NCI-H2196 (cell line): ENCODE data around the gene SGCD.
A peak's percentile ranks its signal among the peaks of the same experiment; 100 is the strongest.

Experiments used
- DNase-seq: peaks from one replicate; lab custom pipeline; 2025; ENCODE audit not compliant: unreplicated experiment; lab: John Stamatoyannopoulos, UW

SGCD gene

GRCh38 chr5:156498226-156498980 is 171.4 kb downstream of the SGCD start:
- no peak for DNase-seq

- no peak for DNase-seq
Observed at GRCh38 chr5:156500755-156501154, 173.8 kb downstream of the SGCD start.

DNA sequence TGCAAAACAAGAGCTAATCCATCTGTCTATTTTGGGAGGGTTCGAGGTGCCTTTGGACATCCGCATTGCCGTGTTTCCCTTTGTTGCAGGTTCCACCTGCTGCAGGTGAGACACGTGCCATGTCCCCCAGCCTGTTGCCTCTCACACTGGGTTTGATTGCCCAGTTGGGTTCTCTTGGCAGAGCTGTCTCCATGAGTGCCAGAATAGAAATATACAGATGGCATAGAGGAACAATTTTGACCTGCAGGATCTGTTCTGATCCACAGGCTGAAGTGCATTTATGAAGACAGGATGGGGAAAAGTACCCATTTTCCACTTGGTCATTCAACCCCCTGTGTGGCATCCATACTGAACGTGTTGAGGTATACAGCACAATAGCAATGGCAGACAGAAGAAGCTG is 178.1 kb downstream of the SGCD start:
- peak; percentile 27 for DNase-seq

DNA sequence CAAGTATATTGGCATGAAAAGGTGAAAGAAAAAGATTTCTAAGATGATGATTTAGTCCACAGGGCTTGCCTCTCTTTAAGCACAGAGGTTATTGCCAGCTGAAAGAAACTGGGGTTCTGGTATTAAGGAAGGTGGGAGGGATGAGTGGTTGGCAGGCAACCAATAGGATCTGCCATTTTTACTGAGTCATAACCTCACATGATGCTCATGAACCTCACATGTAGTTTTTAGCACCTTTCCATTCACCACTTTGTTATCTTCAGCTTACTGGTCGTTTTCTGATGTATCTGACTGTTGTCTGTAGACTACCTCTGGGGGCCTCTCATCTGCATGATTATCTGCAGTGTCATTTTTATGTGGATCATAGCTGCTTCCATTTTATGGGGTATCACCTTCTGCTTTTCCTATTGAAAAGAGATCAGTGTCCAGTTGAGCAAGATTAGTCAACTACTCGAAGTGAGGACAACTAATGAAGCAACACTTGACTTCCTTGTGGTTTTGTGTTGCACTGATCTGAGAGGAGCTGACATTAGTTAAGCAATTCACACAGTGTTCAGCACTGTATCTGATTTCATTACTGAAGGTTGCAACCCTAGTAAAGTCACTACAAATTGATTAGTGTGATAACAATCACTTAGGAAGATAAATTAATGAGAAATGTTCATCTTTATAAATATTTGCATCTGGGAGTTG is 186.3 kb downstream of the SGCD start:
- peak; percentile 9 for DNase-seq

GRCh38 chr5:156515121-156515520 is 188.2 kb downstream of the SGCD start:
- no peak for DNase-seq

DNA sequence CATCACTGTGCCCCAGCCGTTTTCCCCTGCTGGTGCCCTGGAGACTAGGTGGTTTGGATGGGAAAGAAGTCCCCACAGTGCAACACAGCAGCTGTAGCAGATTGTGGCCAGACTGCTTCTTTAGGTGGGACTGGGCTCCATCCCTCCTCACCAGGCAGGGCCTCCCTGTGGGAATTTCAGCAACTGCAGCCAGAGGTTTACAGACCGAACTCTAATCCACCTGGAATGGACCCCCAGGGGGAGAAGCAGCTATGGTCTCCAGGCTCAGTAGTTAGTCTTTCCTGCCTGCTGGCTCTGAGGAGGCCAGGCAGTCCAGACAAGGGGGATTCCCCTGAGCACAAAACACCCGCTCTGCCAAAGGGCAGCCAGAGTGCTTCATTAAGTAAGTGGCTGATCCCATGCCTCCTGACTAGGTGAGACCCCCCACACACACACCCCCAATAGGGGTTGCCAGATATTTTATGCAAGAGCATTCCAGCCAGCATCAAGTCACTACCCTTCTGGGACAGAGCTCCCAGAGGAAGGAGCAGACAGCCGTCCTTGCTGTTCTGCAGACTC is 188.9 kb downstream of the SGCD start:
- DNase-seq: no peak

GRCh38 chr5:156522651-156523529 is 195.9 kb downstream of the SGCD start:
- DNase-seq: no peak

- DNase-seq: no peak
Observed at GRCh38 chr5:156523607-156524006, 196.6 kb downstream of the SGCD start.

GRCh38 chr5:156526081-156526925 is 199.3 kb downstream of the SGCD start:
- no peak for DNase-seq

DNA sequence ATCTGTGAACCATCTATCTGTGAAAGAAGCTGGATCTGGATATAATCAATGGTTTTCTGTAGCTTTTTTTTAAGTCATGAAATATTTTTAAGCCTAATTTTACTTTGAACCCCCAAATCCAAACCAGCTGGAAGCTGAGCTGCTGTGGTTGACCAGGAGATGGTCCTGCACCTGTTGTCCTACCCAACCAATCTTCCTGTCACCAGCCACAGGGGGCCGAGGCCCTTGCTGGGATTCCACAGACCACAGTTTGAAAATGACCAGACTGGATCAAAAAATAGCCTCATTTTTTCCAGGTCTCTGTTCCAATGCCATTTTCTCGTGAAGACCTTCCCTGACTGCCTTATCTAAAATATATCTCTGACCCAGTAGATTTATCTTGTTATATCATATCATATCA is 200.6 kb downstream of the SGCD start:
- no peak for DNase-seq

DNA sequence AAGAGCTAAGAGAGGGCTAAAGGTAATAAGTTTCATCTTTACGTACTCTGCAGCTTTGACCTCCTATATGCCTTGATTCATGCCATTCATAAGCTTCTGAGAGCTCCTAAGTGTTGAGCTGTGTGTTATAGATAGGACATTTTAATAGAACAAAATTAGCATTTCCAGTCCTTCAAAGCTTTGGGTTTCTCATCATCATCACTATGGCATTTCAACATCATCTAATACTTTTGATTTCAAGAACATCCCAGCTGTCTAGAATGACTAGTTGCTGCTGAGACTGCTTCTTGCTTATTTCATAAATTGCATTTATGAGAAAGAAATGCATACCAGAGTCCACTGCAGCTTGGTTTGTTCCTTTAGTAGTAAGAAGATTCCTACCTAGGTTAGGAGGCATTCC is 201.7 kb downstream of the SGCD start:
- no peak for DNase-seq

GRCh38 chr5:156529892-156530291 is 202.9 kb downstream of the SGCD start:
- DNase-seq: no peak

DNA sequence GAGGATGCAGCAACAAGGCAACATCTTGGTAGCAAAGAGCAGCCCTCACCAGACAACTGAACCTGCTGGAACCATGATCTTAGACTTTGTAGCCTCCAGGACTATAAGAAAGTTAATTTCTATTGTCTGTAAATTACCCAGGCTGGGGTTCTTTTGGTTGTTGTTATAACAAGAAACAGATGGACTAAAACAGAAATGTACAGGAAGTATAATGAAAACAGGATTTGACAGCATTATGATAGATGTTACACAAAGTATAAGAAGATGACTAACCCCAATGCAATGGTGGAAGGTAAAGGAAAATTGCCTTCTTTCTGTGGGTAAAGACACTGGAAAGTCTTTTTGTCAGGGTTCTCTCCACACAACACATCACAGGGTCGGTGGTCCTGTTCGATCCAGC is 204.2 kb downstream of the SGCD start:
- no peak for DNase-seq

DNA sequence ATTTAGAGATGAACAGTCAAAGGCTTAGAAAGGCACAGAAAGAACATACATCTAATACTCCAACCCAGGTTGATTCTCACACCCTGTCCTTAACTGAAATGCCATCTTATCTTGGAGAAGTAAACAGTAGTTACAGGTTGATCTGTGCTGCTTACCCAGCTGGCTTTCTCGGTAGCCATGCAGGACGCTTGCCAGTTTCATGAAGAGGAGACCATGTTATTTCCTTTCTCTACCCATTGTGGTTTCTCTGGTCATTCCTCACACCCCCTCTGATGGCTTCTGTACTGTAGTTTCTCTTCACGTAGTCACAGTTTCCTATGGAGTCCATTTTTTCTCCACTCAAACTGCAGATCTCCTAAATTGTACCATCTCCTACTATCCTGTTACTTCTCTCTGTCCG is 206.0 kb downstream of the SGCD start:
- DNase-seq: no peak

- DNase-seq: no peak
Observed at GRCh38 chr5:156534085-156534484, 207.1 kb downstream of the SGCD start.

- no peak for DNase-seq
Observed at GRCh38 chr5:156534906-156535485, 208.0 kb downstream of the SGCD start.

DNA sequence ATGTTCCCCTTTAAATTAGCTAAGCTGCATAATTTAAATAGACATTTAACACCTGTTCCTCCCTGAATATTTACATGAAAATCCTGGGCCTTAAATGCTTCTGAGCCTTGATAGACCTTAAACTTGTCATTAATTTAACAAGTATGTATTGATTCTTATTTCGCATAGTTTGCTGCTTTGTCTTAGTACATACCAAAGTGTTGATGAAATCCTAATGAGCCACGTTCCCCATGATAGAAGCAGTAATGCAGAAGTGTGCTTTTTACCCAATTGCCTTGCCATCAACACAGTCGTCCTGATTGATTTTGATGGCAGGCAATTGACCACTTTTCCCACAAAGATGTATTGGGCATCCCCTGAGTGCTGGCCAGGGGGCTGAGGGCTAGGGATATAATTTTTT is 213.5 kb downstream of the SGCD start:
- no peak for DNase-seq

GRCh38 chr5:156541582-156541981 is 214.6 kb downstream of the SGCD start:
- DNase-seq: no peak

- DNase-seq: no peak
Observed at GRCh38 chr5:156543348-156544145, 216.6 kb downstream of the SGCD start.
